HG03159 (cell line): ENCODE data around the gene SELENOI.

ENCODE experiments used
- ATAC-seq: cut with Tn5 transposase; IDR thresholded peaks from one replicate; pipeline ENCODE4 v1.9.1; 2021; ENCODE audit warnings: mild to moderate bottlenecking, moderate library complexity; ENCODE audit not compliant: unreplicated experiment

Gene SELENOI

DNA sequence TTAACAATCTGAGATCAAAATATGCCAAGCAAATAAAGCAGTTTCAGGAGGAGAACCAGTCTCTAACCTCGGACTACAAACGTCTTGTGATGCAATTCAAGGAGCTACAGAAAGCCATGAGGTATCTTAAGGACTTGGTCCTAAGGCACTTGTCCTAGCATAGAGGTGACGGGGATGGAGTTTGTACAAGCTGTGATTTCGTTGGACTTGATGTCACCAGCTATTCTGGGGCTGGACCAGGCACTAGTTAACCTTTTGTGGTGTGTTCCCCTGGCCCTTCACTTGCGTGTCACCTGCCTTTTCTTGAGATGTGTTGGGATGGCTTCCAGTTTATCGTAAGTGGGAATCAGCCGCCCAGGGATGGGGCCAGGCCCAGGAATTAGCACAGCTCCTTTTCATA, 98.3 kb downstream of the SELENOI start:
- ATAC-seq = no peak
